ENCODE results near the gene GLI3. TPM values are rescaled to one million over a fixed set of nuclear protein-coding genes. Genes with fewer than 3 reads are reported as not detected.

The GLI3 gene
- polyA plus RNA-seq, 2 of the 4 experiments (the other 2 are of a cell fraction), result 0.09 TPM; not detected in 1

GRCh38 chr7:42049761-42050160 lies 187.2 kb downstream of the GLI3 start (continued):
- no peak for TF ChIP-seq CTCF (IDR thresholded peaks at IDR 0.05)

GRCh38 chr7:42046483-42046882 lies 190.5 kb downstream of the GLI3 start:
- DNase-seq (ENCODE audit: low read depth in 1 of 2, low spot score in 1 of 2), result no peak
- Histone ChIP-seq H3K4me2 (no peak overlapping the region), H3K4me1 (no peaks in the 10 kb centered on the region), H3K27ac (no peak overlapping the region), H3K9me3 (no peaks in the 10 kb centered on the region), H3K4me3 (no peak overlapping the region)
- TF ChIP-seq EP300 (IDR thresholded peaks at IDR 0.05) (no peak), SREBF2 (IDR thresholded peaks at IDR 0.05) (no peak), FOSL2 (IDR thresholded peaks at IDR 0.05) (no peak), FOSL2 (CRISPR knock-in tag; IDR thresholded peaks at IDR 0.05) (no peak), NR3C1 (IDR thresholded peaks at IDR 0.05) (no peak), HES2 (IDR thresholded peaks at IDR 0.05) (no peak), KDM5A (IDR thresholded peaks at IDR 0.05) (no peak), RCOR1 (IDR thresholded peaks at IDR 0.05; ENCODE audit: low read depth, low read length) (no peak), EHMT2 (IDR thresholded peaks at IDR 0.05; ENCODE audit: low read depth) (no peak), CTCF (IDR thresholded peaks at IDR 0.05) (no peak), HOXB5 (CRISPR knock-in tag; IDR thresholded peaks at IDR 0.05) (no peak)
- no peak for ATAC-seq
- CTCF ChIA-PET, result interaction anchor here (0.7 kb wide), 1 partner anchor 18 kb away, joined by 3 read pairs; no protein-coding TSS in a partner anchor
- POLR2A ChIA-PET, result no interaction called here
- no peak for FAIRE-seq
- 6% methylated on average over 3 of the region's 3 CpGs for WGBS (ENCODE audit: missing lambda C conversion rate)

- Histone ChIP-seq H3K4me3 (no peak overlapping the region), H3K4me2 (no peak overlapping the region), H3K9me3 (no peaks in the 10 kb centered on the region), H3K4me1 (no peaks in the 10 kb centered on the region), H3K27ac (no peak overlapping the region)
- ChIA-PET POLR2A (no interaction called here), CTCF (interaction anchor here (0.7 kb wide), 1 partner anchor 19 kb away, joined by 3 read pairs; no protein-coding TSS in a partner anchor)
- TF ChIP-seq EHMT2 (IDR thresholded peaks at IDR 0.05; ENCODE audit: low read depth), result no peak
- no peak for TF ChIP-seq CBX2 (IDR thresholded peaks at IDR 0.05; ENCODE audit: borderline replicate concordance, low read depth)
- TF ChIP-seq RAD21 (conservative IDR thresholded peaks at IDR 0.05 in 1 of 2, IDR thresholded peaks at IDR 0.05 in 1 of 2), result no peak
- no peak for TF ChIP-seq POLR2A (IDR thresholded peaks at IDR 0.05; ENCODE audit: low read length)
- no peak for TF ChIP-seq HMGXB4 (CRISPR knock-in tag; IDR thresholded peaks at IDR 0.05; ENCODE audit: borderline replicate concordance)
- TF ChIP-seq SMC3 (IDR thresholded peaks at IDR 0.05), result no peak
- TF ChIP-seq HOXB5 (CRISPR knock-in tag; IDR thresholded peaks at IDR 0.05), result no peak
- no peak for TF ChIP-seq CBX8 (IDR thresholded peaks at IDR 0.05)
- no peak for TF ChIP-seq SREBF2 (IDR thresholded peaks at IDR 0.05)
- no peak for TF ChIP-seq JUNB (IDR thresholded peaks at IDR 0.05)
- no peak for TF ChIP-seq MAZ (IDR thresholded peaks at IDR 0.05; ENCODE audit: borderline replicate concordance, low read depth, low read length)
- no peak for TF ChIP-seq FOSB (CRISPR knock-in tag; IDR thresholded peaks at IDR 0.05)
- TF ChIP-seq USF2 (IDR thresholded peaks at IDR 0.05), result no peak
- no peak for TF ChIP-seq ZC3H11A (IDR thresholded peaks at IDR 0.05)
- no peak for TF ChIP-seq CHD4 (IDR thresholded peaks at IDR 0.05; ENCODE audit: borderline replicate concordance)
- TF ChIP-seq TP53 (CRISPR knock-in tag; IDR thresholded peaks at IDR 0.05), result no peak
- ATAC-seq (no peak), DNase-seq (ENCODE audit: low read depth in 1 of 2, low spot score in 1 of 2) (no peak), FAIRE-seq (no peak)
- WGBS (ENCODE audit: missing lambda C conversion rate), result 6% methylated on average over 4 of the region's 4 CpGs
Measured at GRCh38 chr7:42045961-42046360, 191.0 kb downstream of the GLI3 start.
